Esophagus muscularis mucosa (tissue), 4 donors: ENCODE results near the gene SDE2. TPM values are rescaled to one million over a fixed set of nuclear protein-coding genes. Genes with fewer than 3 reads are reported as not detected.
A peak's percentile ranks its signal among the peaks of the same experiment; 100 is the strongest.
"Not testable (repeated sequence)": the region's sequence is repeated elsewhere in the genome, so short reads cannot be mapped to it uniquely, and the experiment has no call there.

ENCODE experiments used
- DNase-seq: peaks from one replicate; pipeline ENCODE4 v3.0.0-alpha.2; 2017; ENCODE audit errors: extremely low spot score
- H3K27ac ChIP-seq, 4 donors: fragments of 200-600 bp; sonication (generic); replicated peaks in 1 of 4; 1 replicate in 3 of 4; 2 replicates in 1 of 4; pipeline ENCODE4 v1.5.1; 2016 to 2019; ENCODE audit warnings: mild to moderate bottlenecking in 1 of 4
- H3K27me3 ChIP-seq, 4 donors: fragments of 200-600 bp; sonication (generic); one replicate each; pipeline versions ENCODE4 v1.5.1 to v1.6.0; 2016 to 2019
- H3K36me3 ChIP-seq, 4 donors: fragments of 200-600 bp; sonication (generic); one replicate each; pipeline ENCODE4 v1.5.1; 2016 to 2019
- H3K4me1 ChIP-seq, 4 donors: fragments of 200-600 bp; sonication (generic); one replicate each; pipeline ENCODE4 v1.5.1; 2016 to 2019
- H3K4me3 ChIP-seq, 4 donors: fragments of 200-600 bp; sonication (generic); 1 replicate in 2 of 4; 2 replicates in 2 of 4; pipeline ENCODE4 v1.5.1; 2016 to 2019; ENCODE audit warnings: mild to moderate bottlenecking in 4 of 4, moderate library complexity in 1 of 4
- H3K9me3 ChIP-seq, 4 donors: fragments of 200-600 bp; sonication (generic); 1 replicate in 3 of 4; 2 replicates in 1 of 4; pipeline ENCODE4 v1.5.1; 2016 to 2019
- CTCF ChIP-seq, 3 experiments: fragments of 200-600 bp in 2 of 3; fragments of 450-650 bp in 1 of 3; sonication (generic) in 2 of 3; IDR thresholded peaks; one replicate each; pipeline ENCODE4 v1.5.1; 2017 to 2019; ENCODE audit warnings: antibody characterized with exemption in 3 of 3, mild to moderate bottlenecking in 2 of 3, moderate library complexity in 1 of 3
- EP300 ChIP-seq: sonication (generic); formaldehyde crosslinking; IDR thresholded peaks from one replicate; pipeline ENCODE4 v1.6.1; 2017; ENCODE audit warnings: antibody characterized with exemption
- POLR2A ChIP-seq: fragments of 450-650 bp; IDR thresholded peaks from one replicate; pipeline ENCODE4 v1.6.1; 2017; ENCODE audit warnings: antibody characterized with exemption, moderate library complexity, mild to moderate bottlenecking, low read depth
- POLR2AphosphoS5 ChIP-seq, 2 donors: sonication (generic); formaldehyde crosslinking; IDR thresholded peaks; one replicate each; pipeline ENCODE4 v1.6.1; 2017; ENCODE audit warnings: antibody characterized with exemption in 2 of 2
- whole genome bisulfite sequencing: methylation state at CpG from one replicate; pipeline ENCODE4 v1.1.5; 2018; 5-methylcytosine and 5-hydroxymethylcytosine counted together
- intact Hi-C: fragments of 100-400 bp; cut with DNase I; formaldehyde crosslinking; loops from one replicate; pipeline ENCODE4 v1.15.1; 2023
- total RNA-seq, 4 donors: library from RNA; depleted of rRNA; stranded (reverse); fragments of >200 nt; gene quantifications; one replicate each; pipeline versions ENCODE4 v1.1.0 to v1.2.1, GENCODE V29; 2016

The SDE2 gene
- total RNA-seq, 4 donors from 2014 or later: 15.0 to 22.5 (median 19.1) TPM

GRCh38 chr1:225942574-225942973, 56.6 kb downstream of the SDE2 start:
- H3K36me3 ChIP-seq: no peaks in the 10 kb centered on the region
- H3K4me3 ChIP-seq: no peak overlapping the region
- H3K27ac ChIP-seq: no peak overlapping the region
- H3K4me1 ChIP-seq: peaks cover 15 to 30% (median 23%) of the 10 kb centered on the region in 4 donors
- intact Hi-C loops: no loop called here
- TF ChIP-seq POLR2A (no peak), POLR2AphosphoS5 (IDR thresholded peaks at IDR 0.05) (no peak), CTCF (IDR thresholded peaks at IDR 0.05) (no peak), EP300 (no peak)
- 80% methylated on average over 7 of the region's 7 CpGs for WGBS
- peaks cover 0 to 10% (median 0%) of the 10 kb centered on the region in 4 donors for H3K27me3 ChIP-seq
- H3K9me3 ChIP-seq: no peaks in the 10 kb centered on the region
- no peak for DNase-seq

GRCh38 chr1:225941942-225942222, 57.3 kb downstream of the SDE2 start:
- Histone ChIP-seq H3K36me3 (no peaks in the 10 kb centered on the region), H3K27me3 (peaks cover 0 to 10% (median 0%) of the 10 kb centered on the region in 4 donors), H3K4me3 (no peak overlapping the region), H3K4me1 (peaks cover 15 to 30% (median 23%) of the 10 kb centered on the region in 4 donors), H3K27ac (no peak overlapping the region), H3K9me3 (no peaks in the 10 kb centered on the region)
- intact Hi-C loops: no loop called here
- TF ChIP-seq POLR2AphosphoS5 (IDR thresholded peaks at IDR 0.05): no peak
- no peak for TF ChIP-seq CTCF (IDR thresholded peaks at IDR 0.05)
- no peak for TF ChIP-seq POLR2A
- no peak for TF ChIP-seq EP300
- 33% methylated on average over 1 of the region's 1 CpG for WGBS
- no peak for DNase-seq

- Histone ChIP-seq H3K27me3 (peaks cover 0 to 10% (median 0%) of the 10 kb centered on the region in 4 donors), H3K4me3 (no peak within 1 kb of the TSS), H3K4me1 (peaks cover 15 to 30% (median 23%) of the 10 kb centered on the region in 4 donors), H3K36me3 (no peaks in the 10 kb centered on the region), H3K27ac (peak within 1 kb of the TSS in 2 of 4 donors; percentile 1 to 4), H3K9me3 (no peaks in the 10 kb centered on the region)
- 62% methylated on average over 6 of the region's 6 CpGs for WGBS
- intact Hi-C loops: no loop called here
- TF ChIP-seq POLR2AphosphoS5 (IDR thresholded peaks at IDR 0.05): no peak
- TF ChIP-seq POLR2A: no peak
- no peak for TF ChIP-seq CTCF (IDR thresholded peaks at IDR 0.05)
- TF ChIP-seq EP300: no peak
- DNase-seq: no peak
Observed at GRCh38 chr1:225941187-225941941, 57.8 kb downstream of the SDE2 start, which contains the start of gene LEFTY2. LEFTY2 (minus strand) TSS chr1:225941220; CDS start chr1:225941140, 80 bp downstream.

- intact Hi-C loops: no loop called here
- DNase-seq: no peak
- Histone ChIP-seq H3K4me1 (peaks cover 15 to 30% (median 23%) of the 10 kb centered on the region in 4 donors), H3K27me3 (peaks cover 0 to 10% (median 0%) of the 10 kb centered on the region in 4 donors), H3K27ac (peak overlapping the region in 1 of 4 donors; percentile 1), H3K9me3 (no peaks in the 10 kb centered on the region), H3K4me3 (no peak overlapping the region), H3K36me3 (no peaks in the 10 kb centered on the region)
- 84% methylated on average over 21 of the region's 25 CpGs for WGBS
- TF ChIP-seq POLR2AphosphoS5 (IDR thresholded peaks at IDR 0.05): no peak
- TF ChIP-seq POLR2A: no peak
- TF ChIP-seq CTCF (IDR thresholded peaks at IDR 0.05): no peak
- no peak for TF ChIP-seq EP300
Observed at GRCh38 chr1:225940385-225941151, 58.6 kb downstream of the SDE2 start.

GRCh38 chr1:225939939-225940310, 59.2 kb downstream of the SDE2 start:
- peaks cover 15 to 30% (median 23%) of the 10 kb centered on the region in 4 donors for H3K4me1 ChIP-seq
- H3K27me3 ChIP-seq: peaks cover 0 to 10% (median 0%) of the 10 kb centered on the region in 4 donors
- H3K27ac ChIP-seq, H3K9me3 ChIP-seq, H3K36me3 ChIP-seq, DNase-seq, intact Hi-C loops: not testable (repeated sequence)
- peak overlapping the region in 1 of 4 donors; percentile 6 for H3K4me3 ChIP-seq
- 100% methylated on average over 1 of the region's 8 CpGs for WGBS

- H3K9me3 ChIP-seq, H3K27ac ChIP-seq, DNase-seq, H3K36me3 ChIP-seq, intact Hi-C loops: not testable (repeated sequence)
- Histone ChIP-seq H3K4me1 (peaks cover 15 to 30% (median 23%) of the 10 kb centered on the region in 4 donors), H3K4me3 (peak overlapping the region in 1 of 4 donors; percentile 6), H3K27me3 (peaks cover 0 to 10% (median 0%) of the 10 kb centered on the region in 4 donors)
- WGBS: 97% methylated on average over 9 of the region's 69 CpGs
Observed at GRCh38 chr1:225939097-225939938, 59.8 kb downstream of the SDE2 start.
